NK-92 (cell line): ENCODE data around the gene MED8.
"Not testable (repeated sequence)": the region's sequence is repeated elsewhere in the genome, so short reads cannot be mapped to it uniquely, and the experiment has no call there.

ENCODE experiments used
- DNase-seq: peaks from one replicate; lab custom pipeline; 2025; ENCODE audit not compliant: unreplicated experiment; lab: John Stamatoyannopoulos, UW

MED8 gene

GRCh38 chr1:43421976-43422750, 32.6 kb upstream of the MED8 start:
- no peak for DNase-seq

- DNase-seq: no peak
Measured at GRCh38 chr1:43421396-43421795, 31.8 kb upstream of the MED8 start.

GRCh38 chr1:43420874-43421273, 31.3 kb upstream of the MED8 start:
- no peak for DNase-seq

GRCh38 chr1:43419627-43420425, 30.2 kb upstream of the MED8 start:
- no peak for DNase-seq

GRCh38 chr1:43418858-43419257, 29.3 kb upstream of the MED8 start:
- DNase-seq: no peak

GRCh38 chr1:43415901-43416300, 26.3 kb upstream of the MED8 start:
- DNase-seq: no peak

- no peak for DNase-seq
Measured at GRCh38 chr1:43414634-43415223, 25.1 kb upstream of the MED8 start.

GRCh38 chr1:43413426-43413825, 23.8 kb upstream of the MED8 start:
- not testable (repeated sequence) for DNase-seq

- no peak for DNase-seq
Measured at GRCh38 chr1:43410571-43410970, 21.0 kb upstream of the MED8 start.

GRCh38 chr1:43405876-43406234, 16.3 kb upstream of the MED8 start:
- DNase-seq: no peak

GRCh38 chr1:43405219-43405875, 15.7 kb upstream of the MED8 start:
- no peak for DNase-seq

- no peak for DNase-seq
Measured at GRCh38 chr1:43404353-43404752, 14.8 kb upstream of the MED8 start.

- no peak for DNase-seq
Measured at GRCh38 chr1:43402089-43402865, 12.7 kb upstream of the MED8 start.

- DNase-seq: not testable (repeated sequence)
Measured at GRCh38 chr1:43400441-43400840, 10.8 kb upstream of the MED8 start.

- no peak for DNase-seq
Measured at GRCh38 chr1:43398227-43398626, 8.6 kb upstream of the MED8 start.

GRCh38 chr1:43396059-43396458, 6.5 kb upstream of the MED8 start:
- no peak for DNase-seq

GRCh38 chr1:43395523-43395922, 5.9 kb upstream of the MED8 start:
- no peak for DNase-seq

- no peak for DNase-seq
Measured at GRCh38 chr1:43392702-43393101, 3.1 kb upstream of the MED8 start.

- no peak for DNase-seq
Measured at GRCh38 chr1:43388613-43389012, 987 bp downstream of the MED8 start.

- DNase-seq: no peak
Measured at GRCh38 chr1:43387976-43388599, 1.5 kb downstream of the MED8 start.
